ENCODE results near the gene HOXB2.

HOXB2 gene

DNA sequence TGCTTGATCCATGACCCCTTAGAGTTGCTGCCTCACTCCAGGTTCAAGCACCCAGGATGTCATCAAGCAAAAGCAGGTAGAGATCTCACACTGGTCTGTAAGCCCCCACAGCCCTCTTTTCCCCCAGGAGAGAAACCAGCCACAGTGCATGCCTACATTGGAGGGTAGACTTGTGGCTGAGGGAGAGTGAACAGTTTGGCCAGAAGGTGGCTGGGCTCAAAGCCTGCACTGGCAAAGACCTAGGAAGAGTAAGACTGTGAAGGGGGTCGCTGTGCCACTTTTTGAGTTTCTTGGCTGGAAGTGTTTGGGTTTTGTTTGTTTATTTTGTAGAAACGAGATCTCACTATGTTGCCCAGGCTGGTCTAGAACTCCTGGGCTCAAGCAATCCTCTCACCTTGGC lies 42.6 kb downstream of the HOXB2 start:
- ATAC-seq (ENCODE audit: insufficient read depth, low read depth) (no peak), DNase-seq (no peak)
- H3K9ac ChIP-seq (ENCODE audit: low read depth, low read length) = no peak overlapping the region
- no peaks in the 10 kb centered on the region for H3K9me3 ChIP-seq (ENCODE audit: insufficient read depth, low read length, severe bottlenecking)
- no peaks in the 10 kb centered on the region for H3K4me1 ChIP-seq (ENCODE audit: insufficient read depth, low read length)
- no peak overlapping the region for H3K4me3 ChIP-seq (ENCODE audit: low read depth in 1 of 2, low read length in 2 of 2)
- no peaks in the 10 kb centered on the region for H3K36me3 ChIP-seq (ENCODE audit: insufficient read depth, low read length)
- no peaks in the 10 kb centered on the region for H3K79me2 ChIP-seq (ENCODE audit: insufficient read depth, low read length)
- H4K20me1 ChIP-seq (ENCODE audit: insufficient read depth, low read length) = peaks cover 3% of the 10 kb centered on the region; the same call in 1 of the 2 replicates
- H3K27me3 ChIP-seq (ENCODE audit: insufficient read depth, low read length, poor library complexity) = peaks cover 51% of the 10 kb centered on the region
- H2AFZ ChIP-seq (ENCODE audit: low read depth, low read length) = no peak overlapping the region
- H3K4me2 ChIP-seq (ENCODE audit: insufficient read depth, low read length) = no peak overlapping the region
- TF ChIP-seq, protein P1, sequence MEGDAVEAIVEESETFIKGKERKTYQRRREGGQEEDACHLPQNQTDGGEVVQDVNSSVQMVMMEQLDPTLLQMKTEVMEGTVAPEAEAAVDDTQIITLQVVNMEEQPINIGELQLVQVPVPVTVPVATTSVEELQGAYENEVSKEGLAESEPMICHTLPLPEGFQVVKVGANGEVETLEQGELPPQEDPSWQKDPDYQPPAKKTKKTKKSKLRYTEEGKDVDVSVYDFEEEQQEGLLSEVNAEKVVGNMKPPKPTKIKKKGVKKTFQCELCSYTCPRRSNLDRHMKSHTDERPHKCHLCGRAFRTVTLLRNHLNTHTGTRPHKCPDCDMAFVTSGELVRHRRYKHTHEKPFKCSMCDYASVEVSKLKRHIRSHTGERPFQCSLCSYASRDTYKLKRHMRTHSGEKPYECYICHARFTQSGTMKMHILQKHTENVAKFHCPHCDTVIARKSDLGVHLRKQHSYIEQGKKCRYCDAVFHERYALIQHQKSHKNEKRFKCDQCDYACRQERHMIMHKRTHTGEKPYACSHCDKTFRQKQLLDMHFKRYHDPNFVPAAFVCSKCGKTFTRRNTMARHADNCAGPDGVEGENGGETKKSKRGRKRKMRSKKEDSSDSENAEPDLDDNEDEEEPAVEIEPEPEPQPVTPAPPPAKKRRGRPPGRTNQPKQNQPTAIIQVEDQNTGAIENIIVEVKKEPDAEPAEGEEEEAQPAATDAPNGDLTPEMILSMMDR (IDR thresholded peaks at IDR 0.05; ENCODE audit: borderline replicate concordance, extremely low read depth, low read length, poor library complexity, severe bottlenecking) = no peak
- no peak for TF ChIP-seq EZH2 (IDR thresholded peaks at IDR 0.05; ENCODE audit: borderline replicate concordance, low read depth, low read length, severe bottlenecking)
- no peak overlapping the region for H3K27ac ChIP-seq (ENCODE audit: low read length)

DNA sequence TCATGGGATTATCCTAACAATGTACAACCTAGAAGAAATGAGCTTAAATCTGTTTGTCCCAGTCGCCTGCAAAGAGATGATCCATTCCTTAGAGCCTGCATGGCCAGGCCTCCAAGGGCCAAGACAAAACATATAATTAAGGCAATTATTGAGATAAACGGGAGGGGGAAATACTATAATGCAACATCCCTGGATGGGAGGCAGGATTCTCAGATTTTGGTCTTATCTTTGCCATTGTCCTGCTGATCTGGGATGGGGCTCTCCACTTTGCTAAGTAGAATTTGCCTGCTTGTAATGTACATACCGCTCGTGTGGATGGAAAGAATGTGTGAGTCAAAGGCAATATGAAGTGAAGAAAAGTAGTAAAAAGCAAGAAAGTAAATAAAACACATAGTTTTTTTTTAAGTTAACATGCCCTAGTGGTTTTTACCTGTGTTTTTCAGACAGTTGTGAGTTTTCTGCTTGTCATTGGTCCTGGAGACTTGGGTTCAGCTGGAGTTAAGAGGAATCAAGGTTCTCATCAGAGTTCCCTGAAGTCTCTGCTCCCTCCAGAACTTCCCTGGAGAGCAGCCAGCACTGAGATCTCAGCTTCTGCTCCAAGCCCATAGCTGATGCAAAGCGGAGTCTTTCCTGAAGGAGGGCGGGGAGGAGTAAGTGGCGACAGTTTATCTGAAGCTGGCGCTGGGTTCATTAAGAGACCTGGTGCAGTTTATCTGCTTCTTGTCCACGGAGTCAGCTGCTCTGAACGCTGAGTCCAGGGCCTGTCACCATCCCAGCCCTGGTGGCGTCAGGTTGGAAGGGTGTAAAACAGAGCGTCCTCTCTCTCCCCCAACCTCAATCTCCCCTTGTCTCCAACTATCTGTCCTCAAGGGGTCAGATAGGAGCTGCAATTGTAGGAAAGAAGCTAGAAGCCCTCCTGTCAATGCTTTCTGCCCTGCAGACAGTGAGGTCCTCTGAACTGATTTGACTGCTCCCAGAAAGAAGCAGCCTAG lies 44.2 kb downstream of the HOXB2 start:
- ATAC-seq (ENCODE audit: insufficient read depth, low read depth) = no peak
- H3K27me3 ChIP-seq (ENCODE audit: insufficient read depth, low read length, poor library complexity) = peaks cover 37% of the 10 kb centered on the region
- no peak overlapping the region for H2AFZ ChIP-seq (ENCODE audit: low read depth, low read length)
- H3K9me3 ChIP-seq (ENCODE audit: insufficient read depth, low read length, severe bottlenecking) = no peaks in the 10 kb centered on the region
- no peaks in the 10 kb centered on the region for H3K4me1 ChIP-seq (ENCODE audit: insufficient read depth, low read length)
- no peak overlapping the region for H3K4me3 ChIP-seq (ENCODE audit: low read depth in 1 of 2, low read length in 2 of 2)
- no peaks in the 10 kb centered on the region for H3K36me3 ChIP-seq (ENCODE audit: insufficient read depth, low read length)
- no peaks in the 10 kb centered on the region for H3K79me2 ChIP-seq (ENCODE audit: insufficient read depth, low read length)
- no peak overlapping the region for H3K9ac ChIP-seq (ENCODE audit: low read depth, low read length)
- H3K4me2 ChIP-seq (ENCODE audit: insufficient read depth, low read length) = no peak overlapping the region
- no peaks in the 10 kb centered on the region; the same call in 1 of the 2 replicates for H4K20me1 ChIP-seq (ENCODE audit: insufficient read depth, low read length)
- TF ChIP-seq EZH2 (IDR thresholded peaks at IDR 0.05; ENCODE audit: borderline replicate concordance, low read depth, low read length, severe bottlenecking) = no peak
- TF ChIP-seq, protein P1 (IDR thresholded peaks at IDR 0.05; ENCODE audit: borderline replicate concordance, extremely low read depth, low read length, poor library complexity, severe bottlenecking) = no peak
- DNase-seq = no peak
- H3K27ac ChIP-seq (ENCODE audit: low read length) = no peak overlapping the region

- no peak overlapping the region for H3K9ac ChIP-seq (ENCODE audit: low read depth, low read length)
- H3K27ac ChIP-seq (ENCODE audit: low read length) = no peak overlapping the region
- H3K27me3 ChIP-seq (ENCODE audit: insufficient read depth, low read length, poor library complexity) = peaks cover 41% of the 10 kb centered on the region
- H3K36me3 ChIP-seq (ENCODE audit: insufficient read depth, low read length) = no peaks in the 10 kb centered on the region
- no peak for TF ChIP-seq EZH2 (IDR thresholded peaks at IDR 0.05; ENCODE audit: borderline replicate concordance, low read depth, low read length, severe bottlenecking)
- TF ChIP-seq, protein P1 (IDR thresholded peaks at IDR 0.05; ENCODE audit: borderline replicate concordance, extremely low read depth, low read length, poor library complexity, severe bottlenecking) = no peak
- H3K4me3 ChIP-seq (ENCODE audit: low read depth in 1 of 2, low read length in 2 of 2) = no peak overlapping the region
- H3K79me2 ChIP-seq (ENCODE audit: insufficient read depth, low read length) = no peaks in the 10 kb centered on the region
- H3K4me1 ChIP-seq (ENCODE audit: insufficient read depth, low read length) = no peaks in the 10 kb centered on the region
- H3K4me2 ChIP-seq (ENCODE audit: insufficient read depth, low read length) = no peak overlapping the region
- H4K20me1 ChIP-seq (ENCODE audit: insufficient read depth, low read length) = no peaks in the 10 kb centered on the region; the same call in 1 of the 2 replicates
- H3K9me3 ChIP-seq (ENCODE audit: insufficient read depth, low read length, severe bottlenecking) = no peaks in the 10 kb centered on the region
- DNase-seq = no peak
- no peak for ATAC-seq (ENCODE audit: insufficient read depth, low read depth)
- no peak overlapping the region for H2AFZ ChIP-seq (ENCODE audit: low read depth, low read length)
Measured at GRCh38 chr17:48499735-48500434, 45.0 kb downstream of the HOXB2 start.

Measured in DND-41 (cell line).